HepG2 (cell line): Measurements from ENCODE around the gene NINJ2. TPM values are rescaled to one million over a fixed set of nuclear protein-coding genes. Genes with fewer than 3 reads are reported as not detected.

Source experiments
- AGO2 ChIP-seq: fragments of 200-400 bp; formaldehyde crosslinking; optimal IDR thresholded peaks from 2 replicates; pipeline ENCODE3; 2017; ENCODE audit warnings: mild to moderate bottlenecking, low read depth, low read length, moderate library complexity
- ARNT ChIP-seq: fragments of 450-650 bp; IDR thresholded peaks from 2 replicates; pipeline ENCODE4 v1.6.1; 2017
- CHD4 ChIP-seq: fragments of 200-600 bp; sonication (generic); IDR thresholded peaks from 2 replicates; pipeline ENCODE4 v1.7.0; 2017; ENCODE audit warnings: mild to moderate bottlenecking, low read length, borderline replicate concordance
- JDP2 ChIP-seq: sonication (generic); formaldehyde crosslinking; IDR thresholded peaks from 2 replicates; pipeline ENCODE4 v1.8.1; 2022; ENCODE audit warnings: missing genetic modification reagents, borderline replicate concordance
- NFE2L2 ChIP-seq: fragments of 150-350 bp; IDR thresholded peaks from 2 replicates; pipeline ENCODE4 v1.6.1; 2014; ENCODE audit warnings: low read length
- NFYC ChIP-seq: IDR thresholded peaks from 2 replicates; pipeline ENCODE4 v1.6.1; 2016; ENCODE audit warnings: missing genetic modification reagents, missing compliant biosample characterization
- ONECUT2 ChIP-seq: sonication (generic); formaldehyde crosslinking; IDR thresholded peaks from 2 replicates; pipeline ENCODE4 v1.4.0; 2020; ENCODE audit warnings: missing genetic modification reagents
- PAX8 ChIP-seq: sonication (generic); formaldehyde crosslinking; IDR thresholded peaks from 2 replicates; pipeline ENCODE4 v1.8.0; 2022; ENCODE audit warnings: mild to moderate bottlenecking, missing genetic modification reagents, borderline replicate concordance
- STAT5B ChIP-seq: sonication (generic); formaldehyde crosslinking; IDR thresholded peaks from 2 replicates; pipeline ENCODE4 v1.4.0; 2020; ENCODE audit warnings: missing genetic modification reagents
- ZNF501 ChIP-seq: sonication (generic); formaldehyde crosslinking; IDR thresholded peaks from 2 replicates; pipeline ENCODE4 v1.5.1; 2020; ENCODE audit warnings: mild to moderate bottlenecking, moderate library complexity, missing genetic modification reagents
- ZNF766 ChIP-seq: sonication (generic); formaldehyde crosslinking; IDR thresholded peaks from 2 replicates; pipeline ENCODE4 v1.5.0; 2020; ENCODE audit warnings: missing genetic modification reagents, borderline replicate concordance
- ZNF781 ChIP-seq: sonication (generic); formaldehyde crosslinking; IDR thresholded peaks from 2 replicates; pipeline ENCODE4 v1.5.1; 2020; ENCODE audit warnings: borderline replicate concordance, mild to moderate bottlenecking, missing genetic modification reagents; ENCODE audit errors: not compliant biosample characterization
- ZNF816 ChIP-seq: sonication (generic); formaldehyde crosslinking; IDR thresholded peaks from 2 replicates; pipeline ENCODE4 v1.8.0; 2022; ENCODE audit warnings: missing genetic modification reagents, mild to moderate bottlenecking, borderline replicate concordance
- ZSCAN22 ChIP-seq: sonication (generic); formaldehyde crosslinking; IDR thresholded peaks from 2 replicates; pipeline ENCODE4 v1.4.0; 2020; ENCODE audit warnings: mild to moderate bottlenecking, missing genetic modification reagents
- polyA plus RNA-seq, 8 experiments: library from polyadenylated mRNA; depleted of rRNA in 3 of 8; stranded (reverse) in 7 of 8; unstranded in 1 of 8; fragments of >200 nt; fragmentation: Illumina TruSeq in 4 of 8; extraction: Trizol in 4 of 8; gene quantifications; 2 replicates each; pipeline versions ENCODE4 v1.2.1 to v1.2.3, GENCODE V29; 2011 to 2016; ENCODE audit warnings: low read depth in 4 of 8, missing spikeins in 1 of 8, mixed read lengths in 1 of 8; ENCODE audit not compliant: insufficient read depth in 1 of 8
- total RNA-seq, 5 experiments: library from RNA; depleted of rRNA; stranded (reverse); fragments of >200 nt; fragmentation: Illumina TruSeq; extraction: Trizol; gene quantifications; 2 replicates each; pipeline ENCODE4 v1.2.3, GENCODE V29; 2016; ENCODE audit warnings: low read depth in 1 of 5
- TF ChIP-seq, protein P1 (sequence below): sonication (generic); formaldehyde crosslinking; IDR thresholded peaks from 2 replicates; pipeline ENCODE4 v1.8.1; 2023; ENCODE audit warnings: mild to moderate bottlenecking, moderate library complexity, missing genetic modification reagents
- TF ChIP-seq, protein P2 (sequence below): sonication (generic); formaldehyde crosslinking; IDR thresholded peaks from 2 replicates; pipeline ENCODE4 v1.4.0; 2020; ENCODE audit warnings: missing genetic modification reagents
- TF ChIP-seq, protein P3 (sequence below): IDR thresholded peaks from 2 replicates; pipeline ENCODE4 v1.6.1; 2018; ENCODE audit warnings: missing genetic modification reagents
- TF ChIP-seq, protein P4 (sequence below): sonication (generic); formaldehyde crosslinking; IDR thresholded peaks from 2 replicates; pipeline ENCODE4 v1.4.0; 2020; ENCODE audit warnings: missing genetic modification reagents
- TF ChIP-seq, protein P5 (sequence below): sonication (generic); formaldehyde crosslinking; IDR thresholded peaks from 2 replicates; pipeline ENCODE4 v1.5.0; 2020; ENCODE audit warnings: missing genetic modification reagents

The NINJ2 gene
- total and polyA plus RNA-seq, 2 of the 13 experiments (the other 11 are each of a cell fraction or from before 2014, with no cell fraction given) = 0.62 to 3.8 TPM

DNA sequence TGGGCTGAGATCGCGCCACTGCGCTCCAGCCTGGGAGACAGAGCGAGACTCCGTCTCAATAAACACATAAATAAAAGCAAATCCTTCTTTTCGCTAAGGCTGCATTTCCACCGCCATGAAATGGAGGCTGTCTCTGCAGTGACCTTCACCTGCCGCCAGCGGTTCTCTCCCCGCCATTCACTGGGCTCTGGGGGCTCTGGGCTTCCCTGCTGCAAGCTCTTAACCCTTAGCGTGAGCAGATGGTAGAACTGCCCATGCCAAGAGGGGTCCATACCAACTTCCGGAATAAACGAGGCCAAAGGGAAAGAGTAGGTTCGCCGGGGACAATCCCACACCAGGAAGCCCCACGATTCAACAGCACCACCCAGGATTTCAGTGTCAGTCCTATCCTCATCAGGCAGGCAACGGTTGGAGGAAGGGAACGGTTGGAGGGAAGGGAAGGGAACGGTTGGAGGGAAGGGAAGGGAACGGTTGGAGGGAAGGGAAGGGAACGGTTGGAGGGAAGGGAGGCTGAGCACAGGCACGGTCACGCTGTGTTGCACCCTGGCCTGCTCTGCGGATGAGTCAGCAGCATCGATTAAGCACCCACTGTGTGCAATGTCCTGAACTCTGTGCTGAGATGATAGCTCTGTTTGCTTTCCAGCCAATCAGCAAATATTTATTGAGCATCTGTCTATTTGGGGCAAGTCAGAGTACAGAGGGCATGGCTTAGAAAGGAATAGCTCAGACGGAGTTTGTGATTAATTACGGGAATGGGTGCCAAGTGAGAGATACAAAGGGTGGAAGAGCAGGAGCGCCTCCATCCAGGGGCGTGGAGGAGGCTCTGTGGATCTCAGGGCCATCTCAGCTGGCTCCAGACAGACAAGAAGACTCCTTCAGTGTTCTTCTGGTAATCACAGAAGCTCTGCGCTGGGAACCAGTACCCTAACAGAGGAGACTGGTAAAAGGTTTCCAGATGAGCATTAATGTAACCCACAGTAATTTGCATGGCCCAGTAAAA lies 77.9 kb downstream of the NINJ2 start (continued):
- TF ChIP-seq ARNT (no peak), ZSCAN22 (no peak), NFYC (CRISPR knock-in tag) (0 out of 2 replicates have a peak, but pooled peaks have one; percentile 24), ZNF766 (CRISPR knock-in tag) (no peak), ZNF816 (CRISPR knock-in tag) (peak; percentile 69; the same call in 1 of the 2 replicates), NFE2L2 (peak; percentile 88), ONECUT2 (CRISPR knock-in tag) (peak; percentile 87), PAX8 (CRISPR knock-in tag) (no peak), JDP2 (no peak), STAT5B (no peak), CHD4 (no peak), ZNF501 (peak; percentile 64; the same call in 1 of the 2 replicates), ZNF781 (CRISPR knock-in tag) (peak; percentile 68), AGO2 (no peak)
- TF ChIP-seq, protein P1, sequence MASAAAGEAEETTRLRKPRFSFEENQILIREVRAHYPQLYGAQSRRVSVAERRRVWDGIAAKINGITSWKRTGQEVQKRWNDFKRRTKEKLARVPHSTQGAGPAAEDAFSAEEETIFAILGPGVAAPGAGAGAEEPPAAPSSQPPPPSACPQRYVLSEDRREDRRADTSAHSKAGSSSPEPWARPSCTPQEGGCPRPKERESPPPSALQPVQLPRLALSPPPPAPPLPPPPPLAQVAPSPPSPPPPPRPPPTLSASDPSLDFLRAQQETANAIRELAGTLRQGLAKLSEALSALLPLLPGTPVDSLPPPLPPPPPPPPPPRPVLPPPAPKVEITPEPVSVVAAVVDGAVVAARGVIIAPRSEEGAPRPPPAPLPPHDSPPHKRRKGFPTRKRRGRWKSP = peak; percentile 64; the same call in 1 of the 2 replicates
- TF ChIP-seq, protein P2, sequence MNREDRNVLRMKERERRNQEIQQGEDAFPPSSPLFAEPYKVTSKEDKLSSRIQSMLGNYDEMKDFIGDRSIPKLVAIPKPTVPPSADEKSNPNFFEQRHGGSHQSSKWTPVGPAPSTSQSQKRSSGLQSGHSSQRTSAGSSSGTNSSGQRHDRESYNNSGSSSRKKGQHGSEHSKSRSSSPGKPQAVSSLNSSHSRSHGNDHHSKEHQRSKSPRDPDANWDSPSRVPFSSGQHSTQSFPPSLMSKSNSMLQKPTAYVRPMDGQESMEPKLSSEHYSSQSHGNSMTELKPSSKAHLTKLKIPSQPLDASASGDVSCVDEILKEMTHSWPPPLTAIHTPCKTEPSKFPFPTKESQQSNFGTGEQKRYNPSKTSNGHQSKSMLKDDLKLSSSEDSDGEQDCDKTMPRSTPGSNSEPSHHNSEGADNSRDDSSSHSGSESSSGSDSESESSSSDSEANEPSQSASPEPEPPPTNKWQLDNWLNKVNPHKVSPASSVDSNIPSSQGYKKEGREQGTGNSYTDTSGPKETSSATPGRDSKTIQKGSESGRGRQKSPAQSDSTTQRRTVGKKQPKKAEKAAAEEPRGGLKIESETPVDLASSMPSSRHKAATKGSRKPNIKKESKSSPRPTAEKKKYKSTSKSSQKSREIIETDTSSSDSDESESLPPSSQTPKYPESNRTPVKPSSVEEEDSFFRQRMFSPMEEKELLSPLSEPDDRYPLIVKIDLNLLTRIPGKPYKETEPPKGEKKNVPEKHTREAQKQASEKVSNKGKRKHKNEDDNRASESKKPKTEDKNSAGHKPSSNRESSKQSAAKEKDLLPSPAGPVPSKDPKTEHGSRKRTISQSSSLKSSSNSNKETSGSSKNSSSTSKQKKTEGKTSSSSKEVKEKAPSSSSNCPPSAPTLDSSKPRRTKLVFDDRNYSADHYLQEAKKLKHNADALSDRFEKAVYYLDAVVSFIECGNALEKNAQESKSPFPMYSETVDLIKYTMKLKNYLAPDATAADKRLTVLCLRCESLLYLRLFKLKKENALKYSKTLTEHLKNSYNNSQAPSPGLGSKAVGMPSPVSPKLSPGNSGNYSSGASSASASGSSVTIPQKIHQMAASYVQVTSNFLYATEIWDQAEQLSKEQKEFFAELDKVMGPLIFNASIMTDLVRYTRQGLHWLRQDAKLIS (CRISPR knock-in tag) = no peak
- TF ChIP-seq, protein P3, sequence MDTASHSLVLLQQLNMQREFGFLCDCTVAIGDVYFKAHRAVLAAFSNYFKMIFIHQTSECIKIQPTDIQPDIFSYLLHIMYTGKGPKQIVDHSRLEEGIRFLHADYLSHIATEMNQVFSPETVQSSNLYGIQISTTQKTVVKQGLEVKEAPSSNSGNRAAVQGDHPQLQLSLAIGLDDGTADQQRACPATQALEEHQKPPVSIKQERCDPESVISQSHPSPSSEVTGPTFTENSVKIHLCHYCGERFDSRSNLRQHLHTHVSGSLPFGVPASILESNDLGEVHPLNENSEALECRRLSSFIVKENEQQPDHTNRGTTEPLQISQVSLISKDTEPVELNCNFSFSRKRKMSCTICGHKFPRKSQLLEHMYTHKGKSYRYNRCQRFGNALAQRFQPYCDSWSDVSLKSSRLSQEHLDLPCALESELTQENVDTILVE (CRISPR knock-in tag) = peak; percentile 30; the same call in 1 of the 2 replicates
- TF ChIP-seq, protein P4, sequence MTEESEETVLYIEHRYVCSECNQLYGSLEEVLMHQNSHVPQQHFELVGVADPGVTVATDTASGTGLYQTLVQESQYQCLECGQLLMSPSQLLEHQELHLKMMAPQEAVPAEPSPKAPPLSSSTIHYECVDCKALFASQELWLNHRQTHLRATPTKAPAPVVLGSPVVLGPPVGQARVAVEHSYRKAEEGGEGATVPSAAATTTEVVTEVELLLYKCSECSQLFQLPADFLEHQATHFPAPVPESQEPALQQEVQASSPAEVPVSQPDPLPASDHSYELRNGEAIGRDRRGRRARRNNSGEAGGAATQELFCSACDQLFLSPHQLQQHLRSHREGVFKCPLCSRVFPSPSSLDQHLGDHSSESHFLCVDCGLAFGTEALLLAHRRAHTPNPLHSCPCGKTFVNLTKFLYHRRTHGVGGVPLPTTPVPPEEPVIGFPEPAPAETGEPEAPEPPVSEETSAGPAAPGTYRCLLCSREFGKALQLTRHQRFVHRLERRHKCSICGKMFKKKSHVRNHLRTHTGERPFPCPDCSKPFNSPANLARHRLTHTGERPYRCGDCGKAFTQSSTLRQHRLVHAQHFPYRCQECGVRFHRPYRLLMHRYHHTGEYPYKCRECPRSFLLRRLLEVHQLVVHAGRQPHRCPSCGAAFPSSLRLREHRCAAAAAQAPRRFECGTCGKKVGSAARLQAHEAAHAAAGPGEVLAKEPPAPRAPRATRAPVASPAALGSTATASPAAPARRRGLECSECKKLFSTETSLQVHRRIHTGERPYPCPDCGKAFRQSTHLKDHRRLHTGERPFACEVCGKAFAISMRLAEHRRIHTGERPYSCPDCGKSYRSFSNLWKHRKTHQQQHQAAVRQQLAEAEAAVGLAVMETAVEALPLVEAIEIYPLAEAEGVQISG (CRISPR knock-in tag) = peak; percentile 67
- TF ChIP-seq, protein P5, sequence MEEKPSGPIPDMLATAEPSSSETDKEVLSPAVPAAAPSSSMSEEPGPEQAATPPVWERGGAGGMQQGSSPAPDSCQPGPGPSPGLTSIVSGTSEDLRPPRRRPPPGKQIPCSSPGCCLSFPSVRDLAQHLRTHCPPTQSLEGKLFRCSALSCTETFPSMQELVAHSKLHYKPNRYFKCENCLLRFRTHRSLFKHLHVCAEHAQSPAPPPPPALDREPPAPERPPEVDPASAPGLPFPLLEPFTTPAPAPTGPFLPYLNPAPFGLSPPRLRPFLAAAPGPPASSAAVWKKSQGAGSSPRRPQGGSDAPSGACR = 0 out of 2 replicates have a peak, but pooled peaks have one; percentile 55
